A549 (cell line): ENCODE data around the gene SCUBE1. TPM values are rescaled to one million over a fixed set of nuclear protein-coding genes. Genes with fewer than 3 reads are reported as not detected.

Source experiments
- ATAC-seq, 2 experiments: fragments of 200-7000 bp in 1 of 2; fragments of >200 bp in 1 of 2; cut with Nextera tagmentation in 1 of 2; cut with Tn5 transposase in 1 of 2; 3 replicates each; pipeline versions ENCODE4 v1.8.0 to v1.9.1; 2018 to 2020; ENCODE audit warnings: mild to moderate bottlenecking in 1 of 2, moderate library complexity in 1 of 2
- CTCF ChIA-PET: fragments of 300-600 bp; sonication (Branson Sonifier 250); formaldehyde crosslinking; extraction: SDS; loops from one replicate; lab custom pipeline; 2021; ENCODE audit warnings: antibody characterized with exemption, inconsistent platforms; lab: Yijun Ruan, JAX
- POLR2A ChIA-PET: fragments of 350-600 bp; formaldehyde crosslinking; extraction: SDS; loops from one replicate; lab custom pipeline; 2021; ENCODE audit warnings: antibody characterized with exemption, inconsistent platforms; lab: Yijun Ruan, JAX
- DNase-seq, 2 experiments: peaks; one replicate each; pipeline versions ENCODE4 v3.0.0 to v3.0.0-alpha.2; 2011 to 2016; ENCODE audit warnings: low read depth in 1 of 2, low spot score in 1 of 2
- FAIRE-seq: peaks from 2 replicates; lab custom pipeline; 2011; peaks lifted over from hg19 to GRCh38; lab: Jason Lieb, UNC
- H3K27ac ChIP-seq, 2 experiments: fragments of >200 bp; sonication (Bioruptor Twin); formaldehyde crosslinking; 3 replicates each; pipeline ENCODE4 v1.5.1; 2016 to 2017
- H3K4me1 ChIP-seq: fragments of >200 bp; sonication (Bioruptor Twin); formaldehyde crosslinking; 3 replicates; pipeline ENCODE4 v1.6.1; 2016
- H3K4me2 ChIP-seq: fragments of >200 bp; sonication (Bioruptor Twin); formaldehyde crosslinking; 3 replicates; pipeline ENCODE4 v1.6.1; 2016
- H3K4me3 ChIP-seq: fragments of >200 bp; sonication (Bioruptor Twin); formaldehyde crosslinking; 3 replicates; pipeline ENCODE4 v1.5.1; 2016
- H3K9me3 ChIP-seq: fragments of >200 bp; sonication (Bioruptor Twin); formaldehyde crosslinking; 3 replicates; pipeline ENCODE4 v1.6.1; 2016
- ESRRA ChIP-seq: fragments of 150-350 bp; IDR thresholded peaks from 2 replicates; pipeline ENCODE4 v1.6.1; 2014; ENCODE audit warnings: mild to moderate bottlenecking, low read length, borderline replicate concordance
- FOSL2 ChIP-seq, 2 experiments: fragments of 450-650 bp in 1 of 2; fragments of >200 bp in 1 of 2; sonication (Bioruptor Twin) in 1 of 2; formaldehyde crosslinking; IDR thresholded peaks; 2 replicates each; pipeline versions ENCODE4 v1.5.0 to v1.6.1; 2016 to 2020; ENCODE audit warnings: mild to moderate bottlenecking in 1 of 2, moderate library complexity in 1 of 2
- HMGXB4 ChIP-seq: fragments of 250-450 bp; sonication (Bioruptor Pico); IDR thresholded peaks from 2 replicates; pipeline ENCODE4 v1.5.0; 2021; ENCODE audit warnings: mild to moderate bottlenecking, moderate library complexity, borderline replicate concordance
- HOXA7 ChIP-seq: fragments of 250-450 bp; sonication (Bioruptor Pico); IDR thresholded peaks from 2 replicates; pipeline ENCODE4 v1.5.0; 2020; ENCODE audit warnings: mild to moderate bottlenecking, moderate library complexity
- JUN ChIP-seq, 2 experiments: fragments of >200 bp; sonication (Bioruptor Twin); formaldehyde crosslinking; IDR thresholded peaks; 2 replicates in 1 of 2; 3 replicates in 1 of 2; pipeline ENCODE4 v1.6.1; 2016 to 2017
- JUNB ChIP-seq: fragments of >200 bp; sonication (Bioruptor Twin); formaldehyde crosslinking; IDR thresholded peaks from 2 replicates; pipeline ENCODE4 v1.6.1; 2016
- MAFK ChIP-seq: fragments of 450-650 bp; IDR thresholded peaks from 2 replicates; pipeline ENCODE4 v1.6.1; 2014; ENCODE audit not compliant: partially characterized antibody
- MAX ChIP-seq: IDR thresholded peaks from 2 replicates; pipeline ENCODE4 v1.6.1; 2012
- NFE2L2 ChIP-seq: fragments of 150-350 bp; conservative IDR thresholded peaks from 2 replicates; pipeline ENCODE4 v1.6.1; 2014; ENCODE audit warnings: low read length
- PHF8 ChIP-seq: fragments of 200-600 bp; sonication (generic); IDR thresholded peaks from 2 replicates; pipeline ENCODE4 v1.6.1; 2016; ENCODE audit warnings: low read depth, mild to moderate bottlenecking, antibody characterized with exemption, moderate library complexity, borderline replicate concordance
- RARB ChIP-seq: fragments of 250-450 bp; sonication (Bioruptor Pico); IDR thresholded peaks from 2 replicates; pipeline ENCODE4 v1.8.0; 2021; ENCODE audit warnings: mild to moderate bottlenecking, moderate library complexity
- RCOR1 ChIP-seq: fragments of 150-350 bp; IDR thresholded peaks from 2 replicates; pipeline ENCODE4 v1.6.1; 2014; ENCODE audit warnings: antibody characterized with exemption, low read length, low read depth
- ZC3H11A ChIP-seq: fragments of 450-650 bp; IDR thresholded peaks from 2 replicates; pipeline ENCODE4 v1.6.1; 2014; ENCODE audit warnings: antibody characterized with exemption, mild to moderate bottlenecking
- ZNF302 ChIP-seq: fragments of 250-450 bp; sonication (Bioruptor Pico); IDR thresholded peaks from 2 replicates; pipeline ENCODE4 v1.9.0; 2021; ENCODE audit warnings: inconsistent platforms, mild to moderate bottlenecking, moderate library complexity
- WGBS: methylation state at CpG from one replicate; pipeline ENCODE4 v1.1.6; 2017; ENCODE audit errors: missing lambda C conversion rate; 5-methylcytosine and 5-hydroxymethylcytosine counted together
- polyA plus RNA-seq, 4 experiments: library from polyadenylated mRNA; depleted of rRNA in 3 of 4; stranded (reverse); fragments of >200 nt; fragmentation: RNase III in 1 of 4; extraction: RNeasy Plus Mini Kit Qiagen cat#74134 plus additional on column Dnase treatment in 1 of 4; gene quantifications; 2 replicates in 3 of 4; 3 replicates in 1 of 4; pipeline ENCODE4 v1.2.3, GENCODE V29; 2011 to 2017
- TF ChIP-seq, protein P1 (sequence below): fragments of 250-450 bp; sonication (Bioruptor Pico); IDR thresholded peaks from 2 replicates; pipeline ENCODE4 v1.5.0; 2020; ENCODE audit warnings: low read depth, mild to moderate bottlenecking, moderate library complexity
- TF ChIP-seq, protein P2 (sequence below): IDR thresholded peaks from 2 replicates; pipeline ENCODE4 v1.6.1; 2012

Gene SCUBE1
- polyA plus RNA-seq, 2 of the 4 experiments (the other 2 are of a cell fraction): 0.01 to 0.12 TPM

- no peak for DNase-seq
- WGBS: 85% methylated on average over 7 of the region's 9 CpGs
- Histone ChIP-seq H3K4me3 (no peak overlapping the region), H3K27ac (no peak overlapping the region), H3K9me3 (no peaks in the 10 kb centered on the region), H3K4me1 (no peaks in the 10 kb centered on the region), H3K4me2 (no peak overlapping the region)
- TF ChIP-seq ESRRA: no peak
- no peak for ATAC-seq
- CTCF ChIA-PET: interaction anchor here (1.3 to 1.4 kb wide), 2 partner anchors 9 to 109 kb away, joined by 3 to 4 read pairs; no protein-coding TSS in a partner anchor
- POLR2A ChIA-PET: no interaction called here
- FAIRE-seq: no peak
Measured at GRCh38 chr22:43237280-43237679, 105.9 kb downstream of the SCUBE1 start.

DNA sequence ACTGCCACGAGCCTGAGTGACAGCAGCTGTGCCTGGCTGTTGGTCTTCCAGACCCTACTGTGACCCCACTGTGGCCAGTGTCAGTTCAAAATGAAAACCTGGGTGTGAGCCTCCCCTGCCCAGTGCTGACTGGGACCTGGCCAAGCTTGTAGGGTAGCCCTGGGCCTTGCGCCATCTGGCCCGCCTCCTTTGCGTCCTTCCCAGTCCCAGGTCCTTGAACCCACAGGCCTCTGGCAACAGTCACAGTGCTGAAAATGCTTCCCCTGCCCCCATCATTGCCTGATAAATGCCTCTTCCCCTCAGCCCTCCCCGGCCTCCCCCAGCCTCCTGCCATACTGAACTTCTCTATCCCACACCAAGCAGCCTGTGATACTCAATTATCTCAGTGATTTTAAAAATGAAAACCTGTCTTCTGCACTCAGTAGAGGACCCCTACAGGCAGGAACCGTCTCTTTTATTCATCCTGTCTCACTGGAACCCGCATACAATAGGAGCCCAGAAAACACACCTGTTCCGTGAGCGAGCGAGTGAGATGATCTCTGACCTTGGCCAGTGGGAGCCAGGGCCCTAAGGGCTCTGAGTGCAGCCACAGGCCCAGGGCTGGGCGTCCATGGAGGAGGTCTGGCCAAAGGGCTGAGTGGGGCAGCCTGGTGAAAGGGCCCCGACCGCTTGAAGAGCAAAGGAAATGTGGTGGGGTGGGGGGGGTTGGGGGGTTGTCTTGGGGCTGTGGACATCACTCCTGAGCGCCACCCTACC, 106.6 kb downstream of the SCUBE1 start:
- 42% methylated on average over 5 of the region's 14 CpGs for WGBS
- no peaks in the 10 kb centered on the region for H3K4me1 ChIP-seq
- ChIA-PET CTCF (interaction anchor here (1.4 kb wide), 1 partner anchor 110 kb away, joined by 3 read pairs; no protein-coding TSS in a partner anchor), POLR2A (no interaction called here)
- FAIRE-seq (no peak), ATAC-seq (no peak), DNase-seq (no peak)
- H3K9me3 ChIP-seq: no peaks in the 10 kb centered on the region
- TF ChIP-seq JUNB (no peak), RARB (CRISPR knock-in tag) (no peak), FOSL2 (IDR thresholded peaks at IDR 0.05) (no peak), FOSL2 (CRISPR knock-in tag; IDR thresholded peaks at IDR 0.05) (no peak), NFE2L2 (no peak), ZC3H11A (no peak), MAX (no peak), HMGXB4 (CRISPR knock-in tag) (no peak), HOXA7 (CRISPR knock-in tag) (no peak), RCOR1 (no peak), MAFK (no peak), JUN (IDR thresholded peaks at IDR 0.05) (no peak), ZNF302 (CRISPR knock-in tag) (no peak), PHF8 (no peak)
- TF ChIP-seq, protein P1, sequence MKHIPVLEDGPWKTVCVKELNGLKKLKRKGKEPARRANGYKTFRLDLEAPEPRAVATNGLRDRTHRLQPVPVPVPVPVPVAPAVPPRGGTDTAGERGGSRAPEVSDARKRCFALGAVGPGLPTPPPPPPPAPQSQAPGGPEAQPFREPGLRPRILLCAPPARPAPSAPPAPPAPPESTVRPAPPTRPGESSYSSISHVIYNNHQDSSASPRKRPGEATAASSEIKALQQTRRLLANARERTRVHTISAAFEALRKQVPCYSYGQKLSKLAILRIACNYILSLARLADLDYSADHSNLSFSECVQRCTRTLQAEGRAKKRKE (CRISPR knock-in tag): no peak
- TF ChIP-seq, protein P2, sequence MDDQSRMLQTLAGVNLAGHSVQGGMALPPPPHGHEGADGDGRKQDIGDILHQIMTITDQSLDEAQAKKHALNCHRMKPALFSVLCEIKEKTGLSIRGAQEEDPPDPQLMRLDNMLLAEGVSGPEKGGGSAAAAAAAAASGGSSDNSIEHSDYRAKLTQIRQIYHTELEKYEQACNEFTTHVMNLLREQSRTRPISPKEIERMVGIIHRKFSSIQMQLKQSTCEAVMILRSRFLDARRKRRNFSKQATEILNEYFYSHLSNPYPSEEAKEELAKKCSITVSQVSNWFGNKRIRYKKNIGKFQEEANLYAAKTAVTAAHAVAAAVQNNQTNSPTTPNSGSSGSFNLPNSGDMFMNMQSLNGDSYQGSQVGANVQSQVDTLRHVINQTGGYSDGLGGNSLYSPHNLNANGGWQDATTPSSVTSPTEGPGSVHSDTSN: no peak
- TF ChIP-seq, all 56 proteins: peak for 0
- Histone ChIP-seq H3K4me3 (no peak overlapping the region), H3K27ac (no peak overlapping the region), H3K4me2 (no peak overlapping the region)
